Pancreas (tissue), 8 donors: ENCODE results near the gene ACAA1. TPM values are rescaled to one million over a fixed set of nuclear protein-coding genes. Genes with fewer than 3 reads are reported as not detected.

Experiments
- polyA plus RNA-seq, 2 donors: library from polyadenylated mRNA; stranded (reverse); fragments of 200-250 nt; gene quantifications; one replicate each; pipeline ENCODE4 v1.2.3, GENCODE V29; 2013
- total RNA-seq, 6 donors: library from RNA; stranded (reverse); fragmentation: NEBNext Ultra II Directional in 4 of 6; extraction: Animal tissue kit (Norgen Biotek cat#: 25700) in 4 of 6; gene quantifications; one replicate each; pipeline versions ENCODE4 v1.2.1 to v1.2.4, GENCODE V29; 2021 to 2023
- donor health status: healthy with polysubstance abuse.
- donor health status: DM: no; HTN: no; CAD: no; lungs with moderate emphysema.
- donor health status: DM: no; HTN: no; CAD: no.
- donor health status: Bipolar disorder and iron deficiency.
- donor health status: DM: yes; HTN: yes; CAD: no.
- donor health status: DM: no; HTN: no; CAD: no.
- donor health status: DM: no; HTN: no; CAD: no.
- donor health status: DM: yes; HTN: yes; CAD: no.

Gene ACAA1
- total and polyA plus RNA-seq, 8 donors = 44.2 to 110 (median 59.3) TPM

Other genes with a start within 250 kb of the ACAA1 start
- 1 to 10 TPM; 1.2 to 6.6 (median 2.7) TPM for gene VILL, start 146.3 kb downstream of the ACAA1 start, total RNA-seq
- gene VILL, start 146.3 kb downstream of the ACAA1 start, polyA plus RNA-seq = 1 to 10 TPM; 5.1 to 7.0 TPM
- 10 to 100 TPM in 2 of 6 donors, 1 to 10 TPM in 4; 7.5 to 15.6 (median 8.9) TPM for gene PLCD1, start 107.5 kb downstream of the ACAA1 start, total RNA-seq
- gene PLCD1, start 107.5 kb downstream of the ACAA1 start, polyA plus RNA-seq = 10 to 100 TPM; 14.3 to 14.6 TPM
- gene DLEC1, start 97.9 kb downstream of the ACAA1 start, total RNA-seq = under 1 TPM; 0.14 to 0.60 (median 0.49) TPM
- under 1 TPM; 0.61 to 0.75 TPM for gene DLEC1, start 97.9 kb downstream of the ACAA1 start, polyA plus RNA-seq
- 10 to 100 TPM in 3 of 6 donors, 1 to 10 TPM in 3; 7.2 to 20.2 (median 9.9) TPM for gene MYD88, start 1.5 kb upstream of the ACAA1 start, total RNA-seq
- gene MYD88, start 1.5 kb upstream of the ACAA1 start, polyA plus RNA-seq = 10 to 100 TPM in 1 of 2 donors, 1 to 10 TPM in 1; 8.2 to 14.2 TPM
- gene OXSR1, start 28.4 kb upstream of the ACAA1 start, total RNA-seq = 10 to 100 TPM in 4 of 6 donors, 1 to 10 TPM in 2; 8.5 to 16.0 (median 10.4) TPM
- 10 to 100 TPM in 1 of 2 donors, 1 to 10 TPM in 1; 6.3 to 10.7 TPM for gene OXSR1, start 28.4 kb upstream of the ACAA1 start, polyA plus RNA-seq
- gene SLC22A13, start 128.7 kb upstream of the ACAA1 start, total RNA-seq = under 1 TPM in 5 of 6 donors, not detected in 1; 0.18 to 0.69 (median 0.42) TPM
- under 1 TPM; 0.05 to 0.23 TPM for gene SLC22A13, start 128.7 kb upstream of the ACAA1 start, polyA plus RNA-seq
- under 1 TPM in 2 of 6 donors, not detected in 4; 0.12 TPM for gene SLC22A14, start 145.2 kb upstream of the ACAA1 start, total RNA-seq
- under 1 TPM; 0.15 to 0.35 TPM for gene SLC22A14, start 145.2 kb upstream of the ACAA1 start, polyA plus RNA-seq
- gene XYLB, start 209.7 kb upstream of the ACAA1 start, total RNA-seq = 1 to 10 TPM; 4.3 to 6.9 (median 4.7) TPM
- 1 to 10 TPM; 1.6 to 2.4 TPM for gene XYLB, start 209.7 kb upstream of the ACAA1 start, polyA plus RNA-seq